PC-9 (cell line): ENCODE results near the gene CDT1. TPM values are rescaled to one million over a fixed set of nuclear protein-coding genes. Genes with fewer than 3 reads are reported as not detected.

Experiments used
- BruUV-seq: library from RNA; stranded (reverse); fragments of 400-500 nt; replicated peaks from 2 replicates; lab custom pipeline; 2021; lab: Mats Ljungman, UMichigan
- CTCF ChIA-PET: fragments of 300-600 bp; sonication (Branson Sonifier 250); formaldehyde crosslinking; loops from one replicate; lab custom pipeline; 2022; ENCODE audit warnings: antibody characterized with exemption; lab: Charles Lee
- POLR2A ChIA-PET: fragments of 300-600 bp; sonication (Branson Sonifier 250); formaldehyde crosslinking; loops from one replicate; lab custom pipeline; 2022; ENCODE audit warnings: antibody characterized with exemption; ENCODE audit not compliant: unreplicated experiment; lab: Charles Lee
- DNase-seq, 2 experiments: peaks; one replicate each; pipeline versions ENCODE4 v3.0.0 to v3.0.0-alpha.2; 2015 to 2022; ENCODE audit warnings: mixed read lengths in 1 of 2
- H2AFZ ChIP-seq: fragments of 200-600 bp; sonication (generic); 2 replicates; pipeline ENCODE4 v1.8.1; 2017; ENCODE audit warnings: antibody characterized with exemption
- H3F3A ChIP-seq: fragments of 200-600 bp; sonication (generic); 2 replicates; pipeline ENCODE4 v1.8.1; 2017; ENCODE audit warnings: antibody characterized with exemption, mild to moderate bottlenecking, low read depth; ENCODE audit not compliant: insufficient read depth
- H3K27ac ChIP-seq: fragments of 200-600 bp; sonication (generic); 2 replicates; pipeline ENCODE4 v1.6.1; 2016; ENCODE audit warnings: mixed run types
- H3K27me3 ChIP-seq: fragments of 200-600 bp; sonication (generic); 2 replicates; pipeline ENCODE4 v1.6.1; 2016; ENCODE audit warnings: low read depth, mixed run types; ENCODE audit not compliant: insufficient read depth
- H3K36me3 ChIP-seq: fragments of 200-600 bp; sonication (generic); 2 replicates; pipeline ENCODE4 v1.6.1; 2016; ENCODE audit warnings: low read depth, mixed run types
- H3K4me1 ChIP-seq: fragments of 200-600 bp; sonication (generic); replicated peaks from 2 replicates; pipeline ENCODE4 v1.6.1; 2016; ENCODE audit warnings: mixed run types; ENCODE audit not compliant: insufficient read depth
- H3K4me2 ChIP-seq: fragments of 200-600 bp; sonication (generic); 2 replicates; pipeline ENCODE4 v1.6.1; 2017; ENCODE audit warnings: mixed run types
- H3K4me3 ChIP-seq: fragments of 200-600 bp; sonication (generic); 2 replicates; pipeline ENCODE4 v1.6.1; 2016; ENCODE audit warnings: mixed run types
- H3K79me2 ChIP-seq: fragments of 200-600 bp; sonication (generic); 2 replicates; pipeline ENCODE4 v1.6.1; 2017; ENCODE audit warnings: low read depth, mixed run types
- H3K9me2 ChIP-seq: fragments of 200-600 bp; sonication (generic); 2 replicates; pipeline ENCODE4 v1.8.1; 2017; ENCODE audit warnings: mild to moderate bottlenecking; ENCODE audit not compliant: insufficient read depth
- H3K9me3 ChIP-seq: fragments of 200-600 bp; sonication (generic); 2 replicates; pipeline ENCODE4 v1.8.1; 2016; ENCODE audit warnings: low read depth; ENCODE audit not compliant: insufficient read depth
- H4K20me1 ChIP-seq: fragments of 200-600 bp; sonication (generic); 2 replicates; pipeline ENCODE4 v1.8.1; 2017; ENCODE audit not compliant: insufficient read depth
- CTCF ChIP-seq: fragments of 200-600 bp; sonication (generic); conservative IDR thresholded peaks from 2 replicates; pipeline ENCODE4 v1.6.1; 2017; ENCODE audit warnings: mixed run types, antibody characterized with exemption, mild to moderate bottlenecking, moderate library complexity
- EZH2 ChIP-seq: fragments of 200-600 bp; sonication (generic); IDR thresholded peaks from 2 replicates; pipeline ENCODE4 v1.8.0; 2017; ENCODE audit warnings: antibody characterized with exemption, low read depth
- intact Hi-C: fragments of 100-400 bp; cut with micrococcal nuclease; formaldehyde crosslinking; loops from one replicate; pipeline ENCODE4 v1.10.0; 2022; ENCODE audit not compliant: unreplicated experiment
- total RNA-seq: library from RNA; stranded (reverse); gene quantifications from 2 replicates; pipeline ENCODE4 v1.2.3, GENCODE V29; 2021

Gene CDT1
- total RNA-seq, 1 experiment from 2014 or later, result 73.2 TPM

GRCh38 chr16:88798073-88798472 is 5.5 kb upstream of the CDT1 start:
- H3K36me3 ChIP-seq, result no peaks in the 10 kb centered on the region
- TF ChIP-seq CTCF, result no peak
- no peak for TF ChIP-seq EZH2
- no peak overlapping the region for H2AFZ ChIP-seq
- intact Hi-C loops, result no loop called here
- ChIA-PET POLR2A (interaction anchor here (0.6 kb wide), 1 partner anchor 60 kb away, joined by 6 read pairs; no protein-coding TSS in a partner anchor), CTCF (interaction anchor here (1.2 kb wide), 1 partner anchor 60 kb away, joined by 3 read pairs; no protein-coding TSS in a partner anchor)
- no TSS peak for BruUV-seq
- no peak for DNase-seq
- H3K27ac ChIP-seq, result no peak overlapping the region
- H3K9me3 ChIP-seq, result no peaks in the 10 kb centered on the region
- H4K20me1 ChIP-seq, result no peaks in the 10 kb centered on the region
- peaks cover 7% of the 10 kb centered on the region for H3K4me1 ChIP-seq
- H3K9me2 ChIP-seq, result no peaks in the 10 kb centered on the region
- no peak overlapping the region for H3K4me3 ChIP-seq
- H3K4me2 ChIP-seq, result no peak overlapping the region
- H3K79me2 ChIP-seq, result no peaks in the 10 kb centered on the region
- peaks cover 17% of the 10 kb centered on the region for H3F3A ChIP-seq
- no peaks in the 10 kb centered on the region for H3K27me3 ChIP-seq

GRCh38 chr16:88798772-88799455 is 4.7 kb upstream of the CDT1 start:
- CTCF ChIA-PET, result interaction anchor here (0.6 to 1.2 kb wide), 2 partner anchors 61 to 62 kb away, joined by 3 to 7 read pairs; no protein-coding TSS in a partner anchor
- H3K79me2 ChIP-seq, result no peaks in the 10 kb centered on the region
- intact Hi-C loops, result no loop called here
- TF ChIP-seq EZH2, result no peak
- no peak for TF ChIP-seq CTCF
- H3K36me3 ChIP-seq, result no peaks in the 10 kb centered on the region
- H3K9me3 ChIP-seq, result no peaks in the 10 kb centered on the region
- POLR2A ChIA-PET, result interaction anchor here (0.6 kb wide), 1 partner anchor 811 kb away, joined by 7 read pairs; no protein-coding TSS in a partner anchor
- H3K4me2 ChIP-seq, result no peak overlapping the region
- no TSS peak for BruUV-seq
- H2AFZ ChIP-seq, result no peak overlapping the region
- H3K27me3 ChIP-seq, result no peaks in the 10 kb centered on the region
- no peak for DNase-seq
- no peaks in the 10 kb centered on the region for H4K20me1 ChIP-seq
- peaks cover 7% of the 10 kb centered on the region for H3K4me1 ChIP-seq
- H3F3A ChIP-seq, result peaks cover 20% of the 10 kb centered on the region
- H3K4me3 ChIP-seq, result no peak overlapping the region
- no peaks in the 10 kb centered on the region for H3K9me2 ChIP-seq
- no peak overlapping the region for H3K27ac ChIP-seq

DNA sequence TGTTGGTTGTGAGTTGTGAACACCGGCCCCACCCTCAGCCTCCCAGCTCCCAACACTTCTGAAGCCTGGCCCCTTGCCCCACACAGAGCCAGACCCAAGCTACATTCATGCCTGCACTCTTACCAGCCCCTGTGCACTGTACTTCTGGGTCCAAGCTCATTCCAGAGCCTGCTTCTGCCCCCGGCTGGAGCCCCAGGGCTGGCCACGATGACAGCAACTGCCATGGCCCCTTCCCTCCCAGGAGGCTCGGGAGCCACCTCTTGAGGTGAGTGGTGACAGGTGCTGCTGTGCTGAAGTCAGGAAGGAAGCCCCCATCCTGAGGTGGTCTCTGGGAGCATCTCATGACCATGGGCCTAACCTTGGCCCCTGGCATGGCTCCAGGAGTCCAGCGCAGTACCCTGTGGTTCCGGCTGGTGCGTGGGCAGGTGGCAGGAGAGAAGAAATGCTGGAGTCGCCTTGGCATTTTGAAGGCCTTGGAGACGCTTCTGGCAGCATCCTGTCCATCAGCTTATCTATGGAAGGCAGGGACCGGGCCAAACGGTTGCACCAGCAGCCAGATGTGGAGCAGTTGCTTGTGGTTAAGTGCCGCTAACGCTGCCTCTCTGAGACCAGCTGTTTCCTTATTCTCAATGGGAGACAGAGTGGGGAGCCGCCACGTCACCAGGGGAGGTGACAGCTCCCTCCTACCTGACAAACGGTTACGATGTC is 3.9 kb upstream of the CDT1 start:
- Histone ChIP-seq H2AFZ (no peak overlapping the region), H3K4me1 (peaks cover 10% of the 10 kb centered on the region), H3K27ac (no peak overlapping the region), H3K9me3 (no peaks in the 10 kb centered on the region), H3K36me3 (no peaks in the 10 kb centered on the region), H3K27me3 (no peaks in the 10 kb centered on the region), H4K20me1 (no peaks in the 10 kb centered on the region), H3K79me2 (peaks cover 7% of the 10 kb centered on the region), H3K4me3 (no peak overlapping the region), H3K4me2 (no peak overlapping the region), H3K9me2 (no peaks in the 10 kb centered on the region), H3F3A (peaks cover 25% of the 10 kb centered on the region)
- no TSS peak for BruUV-seq
- ChIA-PET CTCF (interaction anchor here (0.8 kb wide), 1 partner anchor 62 kb away, joined by 4 read pairs; no protein-coding TSS in a partner anchor), POLR2A (interaction anchor here (0.6 kb wide), 1 partner anchor 810 kb away, joined by 7 read pairs; no protein-coding TSS in a partner anchor)
- TF ChIP-seq CTCF, result no peak
- no peak for TF ChIP-seq EZH2
- intact Hi-C loops, result loop anchor here (5.0 kb wide), 1 partner anchor 62 kb away; no protein-coding TSS in a partner anchor
- peak in 1 of 2 experiments; percentile 23 for DNase-seq
